Fibroblast of lung (primary cell): Measurements from ENCODE around the gene AKAP10. TPM values are rescaled to one million over a fixed set of nuclear protein-coding genes. Genes with fewer than 3 reads are reported as not detected.

Experiments used
- DNase-seq, 2 donors: peaks; one replicate each; pipeline versions ENCODE4 v3.0.0 to v3.0.0-alpha.2; 2010; ENCODE audit warnings: low read depth in 2 of 2
- H2AFZ ChIP-seq: 2 replicates; pipeline ENCODE4 v1.5.1; 2012; ENCODE audit warnings: low read length, control low read depth, inconsistent platforms
- H3K27ac ChIP-seq: 2 replicates; pipeline ENCODE4 v1.5.1; 2011; ENCODE audit warnings: low read length, control low read depth; ENCODE audit not compliant: insufficient read depth
- H3K27me3 ChIP-seq: 2 replicates; pipeline ENCODE4 v1.5.1; 2011; ENCODE audit warnings: mild to moderate bottlenecking, low read length; ENCODE audit not compliant: control insufficient read depth, insufficient read depth
- H3K36me3 ChIP-seq: 2 replicates; pipeline ENCODE4 v1.5.1; 2011; ENCODE audit warnings: low read length; ENCODE audit not compliant: control insufficient read depth, insufficient read depth
- H3K4me1 ChIP-seq: 2 replicates; pipeline ENCODE4 v1.5.1; 2011; ENCODE audit warnings: low read length; ENCODE audit not compliant: control insufficient read depth, insufficient read depth; ENCODE audit errors: extremely low read depth
- H3K4me2 ChIP-seq: 2 replicates; pipeline ENCODE4 v1.5.1; 2011; ENCODE audit warnings: low read length, control low read depth; ENCODE audit not compliant: insufficient read depth; ENCODE audit errors: extremely low read depth
- H3K4me3 ChIP-seq, 4 experiments: fragments of 200-600 bp in 1 of 4; sonication (generic) in 1 of 4; replicated peaks in 1 of 4; 2 replicates each; pipeline ENCODE4 v1.5.1; 2011 to 2016; ENCODE audit warnings: low read length in 4 of 4, low read depth in 3 of 4, mild to moderate bottlenecking in 3 of 4, control low read depth in 2 of 4, inconsistent platforms in 1 of 4, mixed read lengths in 1 of 4; ENCODE audit not compliant: insufficient read depth in 1 of 4; ENCODE audit errors: control extremely low read depth in 1 of 4
- H3K79me2 ChIP-seq: 2 replicates; pipeline ENCODE4 v1.5.1; 2012; ENCODE audit warnings: mild to moderate bottlenecking, low read length, inconsistent platforms; ENCODE audit not compliant: control insufficient read depth, insufficient read depth
- H3K9ac ChIP-seq: 2 replicates; pipeline ENCODE4 v1.5.1; 2011; ENCODE audit warnings: mild to moderate bottlenecking, low read length, control low read depth; ENCODE audit not compliant: insufficient read depth
- H3K9me3 ChIP-seq: 2 replicates; pipeline ENCODE4 v1.5.1; 2012; ENCODE audit warnings: low read depth, low read length; ENCODE audit not compliant: control insufficient read depth, insufficient read depth
- H4K20me1 ChIP-seq: 2 replicates; pipeline ENCODE4 v1.5.1; 2011; ENCODE audit warnings: low read length; ENCODE audit not compliant: control insufficient read depth, insufficient read depth; ENCODE audit errors: extremely low read depth
- EZH2 ChIP-seq: IDR thresholded peaks from 2 replicates; pipeline ENCODE4 v1.5.1; 2012; ENCODE audit warnings: low read length, control low read depth, mild to moderate bottlenecking; ENCODE audit errors: missing control alignments
- polyA plus RNA-seq, 2 donors: library from polyadenylated mRNA; depleted of rRNA in 1 of 2; stranded (reverse) in 1 of 2; unstranded in 1 of 2; fragments of >200 nt; gene quantifications; 2 replicates each; pipeline ENCODE4 v1.2.1, GENCODE V29; 2011 to 2012; ENCODE audit warnings: missing spikeins in 1 of 2
- total RNA-seq: library from RNA; depleted of rRNA; stranded (reverse); fragments of >200 nt; gene quantifications from 2 replicates; pipeline ENCODE4 v1.2.1, GENCODE V29; 2014
- TF ChIP-seq, protein P1 (sequence below), 2 donors: IDR thresholded peaks in 1 of 2; conservative IDR thresholded peaks in 1 of 2; 1 replicate in 1 of 2; 2 replicates in 1 of 2; pipeline ENCODE4 v1.5.1; 2011 to 2012; ENCODE audit warnings: low read length in 2 of 2, control low read depth in 1 of 2, inconsistent platforms in 1 of 2, low read depth in 1 of 2, mild to moderate bottlenecking in 1 of 2

The AKAP10 gene
- total and polyA plus RNA-seq, 2 donors (not counting 1 experiment from before 2014, with no cell fraction given), result 19.0 to 29.2 TPM

DNA sequence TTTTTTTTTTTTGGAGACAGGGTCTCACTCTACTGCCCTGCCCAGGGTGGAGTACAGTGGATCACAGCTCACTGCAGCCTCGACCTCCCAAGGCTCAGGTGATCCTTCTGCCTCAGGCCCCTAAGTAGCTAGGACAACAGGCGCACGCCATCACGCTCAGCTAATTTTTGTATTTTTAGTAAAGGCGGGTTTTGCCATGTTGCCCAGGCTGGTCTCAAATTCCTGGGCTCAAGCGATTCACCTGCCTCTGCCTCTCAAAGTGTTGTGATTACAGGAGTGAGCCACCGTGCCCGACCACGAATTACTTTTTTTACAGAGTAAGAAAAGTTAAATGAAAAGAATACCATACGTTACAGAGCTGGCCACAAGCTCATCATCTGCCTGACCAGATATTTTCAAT lies 38.9 kb downstream of the AKAP10 start:
- no peak for TF ChIP-seq EZH2
- TF ChIP-seq, protein P1, sequence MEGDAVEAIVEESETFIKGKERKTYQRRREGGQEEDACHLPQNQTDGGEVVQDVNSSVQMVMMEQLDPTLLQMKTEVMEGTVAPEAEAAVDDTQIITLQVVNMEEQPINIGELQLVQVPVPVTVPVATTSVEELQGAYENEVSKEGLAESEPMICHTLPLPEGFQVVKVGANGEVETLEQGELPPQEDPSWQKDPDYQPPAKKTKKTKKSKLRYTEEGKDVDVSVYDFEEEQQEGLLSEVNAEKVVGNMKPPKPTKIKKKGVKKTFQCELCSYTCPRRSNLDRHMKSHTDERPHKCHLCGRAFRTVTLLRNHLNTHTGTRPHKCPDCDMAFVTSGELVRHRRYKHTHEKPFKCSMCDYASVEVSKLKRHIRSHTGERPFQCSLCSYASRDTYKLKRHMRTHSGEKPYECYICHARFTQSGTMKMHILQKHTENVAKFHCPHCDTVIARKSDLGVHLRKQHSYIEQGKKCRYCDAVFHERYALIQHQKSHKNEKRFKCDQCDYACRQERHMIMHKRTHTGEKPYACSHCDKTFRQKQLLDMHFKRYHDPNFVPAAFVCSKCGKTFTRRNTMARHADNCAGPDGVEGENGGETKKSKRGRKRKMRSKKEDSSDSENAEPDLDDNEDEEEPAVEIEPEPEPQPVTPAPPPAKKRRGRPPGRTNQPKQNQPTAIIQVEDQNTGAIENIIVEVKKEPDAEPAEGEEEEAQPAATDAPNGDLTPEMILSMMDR (conservative IDR thresholded peaks at IDR 0.05 in 1 of 2, IDR thresholded peaks at IDR 0.05 in 1 of 2; ENCODE audit: low read depth in 1 of 2, low read length in 2 of 2), result no peak

DNA sequence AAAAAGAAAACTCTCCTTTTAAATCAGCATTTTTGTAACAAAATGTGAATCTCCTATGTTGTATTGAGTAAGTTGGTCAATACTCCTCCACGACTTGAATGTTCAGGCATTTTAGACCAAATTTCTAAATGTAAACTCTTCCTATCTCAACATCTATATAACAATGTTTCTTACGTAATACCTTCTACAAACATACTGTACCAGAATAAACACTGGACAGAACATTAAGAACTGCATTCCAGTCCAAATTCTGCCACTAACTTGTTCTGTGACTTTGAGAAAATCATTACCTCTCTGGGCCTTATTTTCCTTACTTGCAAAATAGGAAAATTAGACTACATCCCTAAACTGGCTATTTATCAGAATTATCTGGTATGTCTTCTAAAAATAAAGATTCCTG lies 40.1 kb downstream of the AKAP10 start:
- no peak overlapping the region for H3K4me2 ChIP-seq
- no peak overlapping the region for H3K27ac ChIP-seq
- no peaks in the 10 kb centered on the region for H3K9me3 ChIP-seq
- no peaks in the 10 kb centered on the region for H3K27me3 ChIP-seq
- H3K36me3 ChIP-seq, result peaks cover 3% of the 10 kb centered on the region
- TF ChIP-seq EZH2, result no peak
- TF ChIP-seq, protein P1 (conservative IDR thresholded peaks at IDR 0.05 in 1 of 2, IDR thresholded peaks at IDR 0.05 in 1 of 2; ENCODE audit: low read depth in 1 of 2, low read length in 2 of 2), result no peak
- no peak overlapping the region for H3K4me3 ChIP-seq
- H3K79me2 ChIP-seq, result no peaks in the 10 kb centered on the region
- peaks cover 3% of the 10 kb centered on the region for H3K4me1 ChIP-seq
- H3K9ac ChIP-seq, result no peak overlapping the region
- H4K20me1 ChIP-seq, result no peaks in the 10 kb centered on the region
- peak in 1 of 2 donors; percentile 56 for DNase-seq
- no peak overlapping the region for H2AFZ ChIP-seq

More for the DNA sequence above, 38.9 kb downstream of the AKAP10 start:
- Histone ChIP-seq H3K4me1 (peaks cover 3% of the 10 kb centered on the region), H3K27ac (no peak overlapping the region), H3K4me2 (no peak overlapping the region), H3K9ac (no peak overlapping the region), H3K36me3 (peaks cover 3% of the 10 kb centered on the region), H2AFZ (no peak overlapping the region), H3K27me3 (no peaks in the 10 kb centered on the region), H4K20me1 (no peaks in the 10 kb centered on the region), H3K79me2 (no peaks in the 10 kb centered on the region), H3K9me3 (no peaks in the 10 kb centered on the region), H3K4me3 (no peak overlapping the region)
- no peak for DNase-seq

DNA sequence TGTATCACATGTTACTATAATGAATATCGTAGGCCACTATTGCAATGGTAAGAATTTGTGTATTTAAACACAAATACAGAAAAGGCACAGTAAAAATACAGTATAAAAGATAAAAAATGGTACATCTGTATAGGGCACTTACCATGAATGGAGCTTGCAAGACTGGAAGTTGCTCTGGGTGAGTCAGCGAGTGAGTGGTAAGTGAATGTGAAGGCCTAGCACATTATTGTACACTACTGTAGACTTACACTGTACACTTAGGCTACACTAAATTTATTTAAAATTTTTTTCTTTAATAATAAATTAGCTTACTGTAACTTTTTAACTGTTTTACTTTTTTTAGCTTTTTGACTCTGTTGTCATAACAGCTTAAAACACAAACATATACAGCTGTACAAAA lies 42.5 kb downstream of the AKAP10 start:
- Histone ChIP-seq H3K9me3 (no peaks in the 10 kb centered on the region), H3K27me3 (no peaks in the 10 kb centered on the region), H3K27ac (no peak overlapping the region), H3K9ac (no peak overlapping the region), H3K79me2 (no peaks in the 10 kb centered on the region), H3K4me1 (no peaks in the 10 kb centered on the region), H2AFZ (no peak overlapping the region), H3K36me3 (peaks cover 9% of the 10 kb centered on the region), H3K4me2 (no peak overlapping the region), H3K4me3 (no peak overlapping the region), H4K20me1 (no peaks in the 10 kb centered on the region)
- TF ChIP-seq, protein P1 (conservative IDR thresholded peaks at IDR 0.05 in 1 of 2, IDR thresholded peaks at IDR 0.05 in 1 of 2; ENCODE audit: low read depth in 1 of 2, low read length in 2 of 2), result no peak
- no peak for TF ChIP-seq EZH2
- peak; percentile 17 to 48 for DNase-seq
